Fibroblast of lung (primary cell): ENCODE results near the gene UTP11.

Experiments
- EZH2 ChIP-seq: IDR thresholded peaks from 2 replicates; pipeline ENCODE4 v1.5.1; 2012; ENCODE audit warnings: low read length, control low read depth, mild to moderate bottlenecking; ENCODE audit errors: missing control alignments
- TF ChIP-seq, protein P1 (sequence below), 2 donors: IDR thresholded peaks in 1 of 2; conservative IDR thresholded peaks in 1 of 2; 1 replicate in 1 of 2; 2 replicates in 1 of 2; pipeline ENCODE4 v1.5.1; 2011 to 2012; ENCODE audit warnings: low read length in 2 of 2, control low read depth in 1 of 2, inconsistent platforms in 1 of 2, low read depth in 1 of 2, mild to moderate bottlenecking in 1 of 2

DNA sequence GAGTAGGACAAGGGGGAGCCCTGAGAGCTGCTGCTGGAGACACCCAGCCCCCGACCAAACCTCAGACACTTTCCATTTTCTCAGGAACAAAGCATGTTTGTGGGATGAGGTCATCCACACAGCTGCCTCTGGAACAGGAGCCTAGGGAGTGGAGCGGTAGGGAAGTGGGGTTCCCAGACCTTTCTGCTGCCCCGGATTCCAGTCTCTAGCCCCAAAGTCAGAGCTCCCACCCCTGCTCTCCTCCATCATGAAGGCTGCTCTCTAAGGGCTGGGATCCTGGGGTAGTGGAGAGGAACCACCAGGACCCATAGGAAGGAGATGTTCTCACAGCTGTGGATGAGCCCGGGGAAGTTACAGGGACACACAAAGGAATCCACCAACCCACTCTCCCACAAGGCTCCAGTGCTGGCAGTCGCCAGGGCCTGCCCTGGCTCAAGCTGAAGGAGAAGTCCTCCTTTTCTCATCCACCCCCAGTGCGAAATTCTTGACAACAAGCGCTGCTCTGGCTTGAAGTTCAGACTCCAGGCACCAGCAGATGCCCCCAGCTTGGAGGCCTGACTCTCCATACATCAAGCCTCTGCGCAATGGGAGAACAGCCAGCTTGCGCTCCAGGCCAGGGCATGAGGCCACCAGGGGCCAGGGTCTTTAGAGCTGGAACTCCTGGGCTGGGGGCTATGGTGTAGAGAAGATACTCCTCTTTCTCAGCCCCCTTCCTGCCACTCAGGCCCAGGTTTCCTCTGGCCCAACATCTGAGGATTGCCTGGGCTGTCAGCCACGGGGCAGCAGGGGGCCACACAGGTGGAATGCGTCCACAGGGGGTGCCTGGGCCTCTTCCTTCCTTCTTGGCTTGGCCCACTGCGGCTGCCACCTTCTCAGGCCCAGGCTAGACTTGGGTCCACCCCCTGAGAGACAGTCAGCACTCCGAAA, 11.7 kb upstream of the UTP11 start:
- TF ChIP-seq, protein P1, sequence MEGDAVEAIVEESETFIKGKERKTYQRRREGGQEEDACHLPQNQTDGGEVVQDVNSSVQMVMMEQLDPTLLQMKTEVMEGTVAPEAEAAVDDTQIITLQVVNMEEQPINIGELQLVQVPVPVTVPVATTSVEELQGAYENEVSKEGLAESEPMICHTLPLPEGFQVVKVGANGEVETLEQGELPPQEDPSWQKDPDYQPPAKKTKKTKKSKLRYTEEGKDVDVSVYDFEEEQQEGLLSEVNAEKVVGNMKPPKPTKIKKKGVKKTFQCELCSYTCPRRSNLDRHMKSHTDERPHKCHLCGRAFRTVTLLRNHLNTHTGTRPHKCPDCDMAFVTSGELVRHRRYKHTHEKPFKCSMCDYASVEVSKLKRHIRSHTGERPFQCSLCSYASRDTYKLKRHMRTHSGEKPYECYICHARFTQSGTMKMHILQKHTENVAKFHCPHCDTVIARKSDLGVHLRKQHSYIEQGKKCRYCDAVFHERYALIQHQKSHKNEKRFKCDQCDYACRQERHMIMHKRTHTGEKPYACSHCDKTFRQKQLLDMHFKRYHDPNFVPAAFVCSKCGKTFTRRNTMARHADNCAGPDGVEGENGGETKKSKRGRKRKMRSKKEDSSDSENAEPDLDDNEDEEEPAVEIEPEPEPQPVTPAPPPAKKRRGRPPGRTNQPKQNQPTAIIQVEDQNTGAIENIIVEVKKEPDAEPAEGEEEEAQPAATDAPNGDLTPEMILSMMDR (conservative IDR thresholded peaks at IDR 0.05 in 1 of 2, IDR thresholded peaks at IDR 0.05 in 1 of 2; ENCODE audit: low read depth in 1 of 2, low read length in 2 of 2) = no peak
- no peak for TF ChIP-seq EZH2
